Activated CD8-positive, alpha-beta memory T cell treated with anti-CD3 and anti-CD28 coated beads for 4 hours (primary cell): ENCODE results near the gene ASB8.
"Not testable (repeated sequence)": the region's sequence is repeated elsewhere in the genome, so short reads cannot be mapped to it uniquely, and the experiment has no call there.

Experiments used
- DNase-seq, 2 donors: peaks; one replicate each; pipeline ENCODE4 v3.0.0-alpha.2; 2020; ENCODE audit warnings: low read depth in 2 of 2

ASB8 gene

DNA sequence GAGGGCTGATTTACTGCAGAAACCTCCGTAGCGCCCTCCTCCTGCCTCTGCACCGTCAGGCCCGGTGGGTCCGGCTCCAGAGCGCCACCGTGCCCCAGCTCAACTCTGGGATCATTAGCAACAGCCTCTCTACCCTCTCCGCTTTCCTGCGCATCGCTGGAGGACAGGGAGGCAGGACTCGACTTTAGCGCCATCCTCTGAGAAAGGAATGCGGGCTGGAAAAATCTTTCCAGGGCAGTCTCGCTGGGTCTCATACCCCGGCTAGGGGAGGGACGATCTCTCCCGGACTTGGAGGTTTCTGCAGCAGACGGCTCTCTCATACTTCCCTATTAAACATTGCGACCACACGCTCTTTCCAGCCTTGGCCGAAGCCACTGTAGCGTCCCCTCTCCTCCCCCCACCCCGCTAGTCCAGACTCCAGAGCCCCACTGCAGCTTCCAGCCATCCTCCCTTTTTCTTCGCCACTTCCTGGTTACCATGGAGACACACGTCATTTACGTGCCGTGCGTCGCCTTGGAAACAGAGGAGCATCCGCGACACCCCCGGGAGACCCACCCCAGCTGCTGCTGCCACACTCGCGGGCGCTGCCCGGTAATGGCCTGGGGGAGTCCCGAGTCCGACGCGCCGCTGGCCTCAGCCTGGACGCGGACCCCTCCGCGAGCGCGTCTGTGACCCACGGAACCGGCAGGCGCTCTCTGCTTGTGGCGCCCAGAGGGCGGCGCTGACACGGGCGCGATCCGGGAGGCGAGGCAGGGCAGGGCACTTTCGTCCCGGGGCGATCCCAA lies 26.0 kb upstream of the ASB8 start, which contains the start of gene CCDC184:
CCDC184 (plus strand) TSS at position 554 of the 785 bp plus-strand sequence. CDS start 479 bp downstream, outside the sequence.
- DNase-seq = peak; percentile 43 to 58

DNA sequence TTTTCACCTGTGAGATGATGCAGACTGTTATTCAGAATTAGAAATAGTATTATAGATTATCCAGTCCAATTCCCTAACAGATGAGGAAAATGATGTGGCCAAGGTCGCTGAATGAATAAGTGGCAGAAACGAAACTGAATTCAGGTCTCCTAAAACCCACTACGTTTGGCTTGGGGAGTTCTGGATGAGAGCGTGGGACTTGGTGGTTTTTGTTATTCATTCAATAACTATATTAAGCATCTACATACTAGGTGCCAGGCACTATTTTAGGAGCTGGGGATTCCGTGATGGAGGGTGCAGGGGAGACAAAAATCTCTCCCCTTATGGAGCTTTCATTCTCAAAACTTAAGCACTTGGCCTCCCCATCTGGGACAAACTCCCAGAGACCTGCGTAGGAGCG lies 25.3 kb upstream of the ASB8 start:
- DNase-seq = no peak

DNA sequence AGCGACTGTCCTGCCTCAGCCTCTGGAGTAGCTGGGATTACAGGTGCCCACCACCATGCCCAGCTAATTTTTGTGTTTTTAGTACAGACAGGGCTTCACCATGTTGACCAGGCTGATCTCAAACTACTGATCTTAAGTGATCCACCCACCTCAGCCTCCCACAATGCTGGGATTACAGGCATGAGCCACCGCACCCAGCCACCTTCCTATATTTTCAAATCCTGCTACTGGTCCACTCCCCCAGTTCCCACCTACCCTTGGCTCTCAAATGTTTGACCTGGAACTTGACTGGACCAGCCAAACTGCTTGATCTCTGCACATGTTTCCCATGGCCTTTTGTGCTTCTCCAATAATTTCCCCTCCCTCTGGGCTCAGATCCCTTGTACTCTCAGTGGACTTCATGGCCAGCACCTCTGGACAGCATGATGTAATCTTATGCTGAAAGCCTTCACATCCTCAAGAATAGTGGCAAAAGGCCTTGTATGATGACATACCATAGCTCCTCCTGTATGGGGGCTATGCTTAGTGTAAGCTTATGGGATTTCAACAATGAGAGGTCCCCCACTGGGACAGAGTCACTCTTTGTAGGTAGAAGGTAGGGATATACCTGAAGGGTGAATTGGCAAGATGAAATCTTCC lies 23.7 kb upstream of the ASB8 start:
- DNase-seq = no peak

DNA sequence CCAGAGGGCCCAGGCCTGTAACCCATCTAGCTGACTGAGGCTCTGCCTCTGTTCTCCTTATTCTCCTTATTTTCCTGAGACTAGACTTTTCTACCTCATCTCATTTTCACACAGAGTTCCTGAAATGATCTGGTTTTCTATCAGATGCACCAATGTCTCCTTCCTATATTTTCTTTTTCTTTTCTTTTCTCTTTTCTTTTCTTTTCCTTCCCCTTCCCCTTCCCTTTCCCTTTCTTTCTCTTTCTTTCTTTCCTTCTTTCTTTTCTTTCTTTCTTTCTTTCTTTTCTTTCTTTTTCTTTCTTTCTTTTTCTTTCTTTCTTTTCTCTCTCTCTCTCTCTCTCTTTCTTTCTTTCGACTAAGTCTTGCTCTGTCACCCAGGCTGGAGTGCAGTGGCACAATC lies 23.1 kb upstream of the ASB8 start:
- no peak for DNase-seq

GRCh38 chr12:48179466-48179865 lies 22.2 kb upstream of the ASB8 start:
- no peak for DNase-seq

DNA sequence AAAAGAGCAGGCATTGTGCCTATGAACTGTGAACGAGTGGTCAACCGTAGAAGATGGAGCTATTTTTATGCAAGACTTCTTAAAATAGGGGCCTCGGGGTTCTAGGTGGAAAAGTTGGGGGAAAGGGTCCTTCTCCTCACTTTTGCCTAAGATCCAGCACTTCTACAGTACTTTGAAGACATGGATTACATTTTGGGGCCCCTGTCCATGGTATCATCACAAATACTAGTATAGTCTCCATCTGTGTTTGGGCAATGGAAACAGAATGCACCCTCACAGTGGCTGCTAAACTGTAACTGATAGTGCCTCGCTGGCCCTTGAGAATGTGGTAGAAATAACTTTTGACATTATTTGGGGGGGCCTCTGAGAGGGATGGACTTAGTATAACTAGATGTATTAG lies 20.7 kb upstream of the ASB8 start:
- DNase-seq = no peak

DNA sequence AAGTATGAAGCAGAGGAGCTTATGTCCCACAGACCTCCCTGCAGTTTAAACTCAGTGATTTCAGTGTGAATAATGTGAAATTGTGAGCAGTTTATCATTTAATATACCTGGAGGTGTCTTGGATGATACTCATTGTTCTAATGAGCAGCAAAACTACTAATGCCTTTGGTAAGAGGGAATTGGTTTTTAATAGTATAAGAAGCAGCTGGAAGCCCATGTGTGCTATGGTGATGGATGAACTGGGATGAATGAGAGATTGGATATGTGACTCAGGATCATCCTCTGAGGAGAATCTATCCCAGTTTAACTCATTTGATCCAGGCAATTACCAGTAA lies 19.1 kb upstream of the ASB8 start:
- no peak for DNase-seq

DNA sequence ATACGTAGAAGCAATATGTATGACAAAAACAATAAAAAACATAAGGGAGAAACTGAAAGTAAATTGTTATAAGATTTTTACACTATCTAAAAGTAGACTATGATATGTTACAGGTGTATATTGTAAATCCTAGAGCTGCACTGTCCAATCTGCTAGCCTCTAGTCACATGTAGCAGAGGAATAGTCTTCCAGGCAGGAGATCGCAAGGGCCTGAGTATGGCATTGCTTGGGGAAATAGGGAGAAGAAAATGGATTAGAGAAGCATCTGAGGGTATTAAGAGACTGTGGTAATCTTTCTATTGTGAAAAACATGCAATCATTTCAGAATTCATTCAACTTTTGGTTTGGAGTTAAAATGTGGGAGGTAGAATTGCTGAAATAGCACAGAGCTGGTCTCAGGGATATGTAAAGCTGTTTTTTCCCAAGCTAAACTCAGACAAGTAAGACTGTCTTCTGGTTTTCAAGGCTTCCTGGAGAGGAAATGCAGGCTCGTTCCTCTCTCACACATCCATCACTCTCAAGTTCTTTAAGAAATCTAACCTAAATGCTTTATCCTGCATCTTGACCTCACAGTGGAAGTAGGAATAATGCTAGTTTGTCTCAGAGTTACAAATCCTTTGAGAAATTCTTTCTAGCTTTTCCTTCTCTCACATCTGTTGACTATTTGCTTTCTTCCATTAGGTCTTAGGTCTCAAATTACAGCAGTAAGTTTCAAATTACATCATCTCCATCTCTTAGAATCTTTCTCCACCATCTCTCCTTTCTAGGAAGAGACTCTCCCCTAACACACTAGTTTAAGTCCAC lies 18.5 kb upstream of the ASB8 start:
- no peak for DNase-seq

GRCh38 chr12:48169011-48169410 lies 11.7 kb upstream of the ASB8 start:
- DNase-seq = no peak

DNA sequence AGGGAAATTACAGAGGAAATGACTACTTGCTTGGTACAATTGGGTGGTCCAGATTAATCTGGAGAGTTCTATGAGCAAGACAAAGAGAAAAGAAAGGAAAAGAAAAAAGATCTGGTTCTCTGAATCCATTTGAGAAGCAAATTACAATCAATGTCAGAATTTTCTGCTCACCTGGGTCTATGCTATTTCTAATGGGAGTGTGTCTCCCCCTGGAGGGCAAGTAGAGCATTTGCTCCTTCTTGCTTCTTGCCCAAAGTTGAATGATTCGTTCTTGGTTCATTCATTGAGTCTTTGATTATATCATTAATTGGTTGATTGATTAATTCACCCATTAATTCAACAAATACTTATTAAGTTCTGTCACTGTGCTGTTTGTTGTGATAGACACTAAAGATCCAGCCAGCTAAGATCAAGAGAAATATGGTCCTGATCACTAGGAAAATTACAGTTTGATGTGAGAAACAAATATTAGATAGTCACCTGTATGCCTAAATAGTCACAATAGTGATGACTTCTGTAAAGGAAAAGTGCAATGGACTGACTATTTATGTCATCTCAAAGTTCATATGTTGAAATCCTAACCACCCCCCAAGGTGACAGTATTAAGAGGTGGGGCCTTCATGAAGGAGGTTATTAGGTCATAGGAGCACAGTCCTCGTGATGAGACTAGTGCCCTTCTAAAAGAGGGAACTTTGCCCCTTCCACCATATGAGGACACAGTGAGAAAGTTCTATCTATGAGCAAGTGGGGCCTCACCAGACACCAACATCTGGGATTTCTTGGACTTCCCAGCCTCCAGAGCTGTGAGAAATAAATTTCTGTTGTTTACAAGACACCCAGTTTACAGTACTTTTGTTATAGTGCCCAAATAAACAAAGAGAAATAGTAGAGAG lies 8.0 kb upstream of the ASB8 start:
- DNase-seq = no peak

- no peak for DNase-seq
These were observed 7.1 kb upstream of the ASB8 start for GRCh38 chr12:48164451-48164850.

GRCh38 chr12:48163150-48163747 lies 5.9 kb upstream of the ASB8 start:
- no peak for DNase-seq

GRCh38 chr12:48160807-48161206 lies 3.5 kb upstream of the ASB8 start:
- DNase-seq = no peak

- DNase-seq = no peak
These were observed 2.7 kb upstream of the ASB8 start for GRCh38 chr12:48160046-48160445.

DNA sequence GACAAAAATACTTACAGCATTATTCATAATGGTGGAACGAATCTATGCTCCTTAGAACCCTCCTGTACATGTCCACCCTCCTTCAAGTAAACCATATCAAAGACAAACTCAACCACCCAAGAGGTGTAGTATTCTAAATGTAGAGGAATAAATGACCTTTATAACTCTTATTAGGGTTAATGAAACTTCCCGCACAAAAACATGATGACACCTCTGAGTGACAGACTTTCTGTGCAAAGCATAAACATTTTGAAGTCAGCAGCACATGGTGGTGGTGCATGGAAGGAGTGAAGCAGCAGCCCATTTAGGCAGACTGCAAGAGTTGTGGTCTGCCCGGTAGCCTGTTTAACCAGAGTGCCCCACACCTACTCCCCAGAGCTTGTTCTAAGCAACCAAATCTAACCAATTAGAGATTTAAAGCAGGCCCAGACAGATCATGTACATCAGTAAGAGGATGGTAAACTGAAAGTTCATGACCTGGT lies 615 bp upstream of the ASB8 start:
- DNase-seq = no peak

DNA sequence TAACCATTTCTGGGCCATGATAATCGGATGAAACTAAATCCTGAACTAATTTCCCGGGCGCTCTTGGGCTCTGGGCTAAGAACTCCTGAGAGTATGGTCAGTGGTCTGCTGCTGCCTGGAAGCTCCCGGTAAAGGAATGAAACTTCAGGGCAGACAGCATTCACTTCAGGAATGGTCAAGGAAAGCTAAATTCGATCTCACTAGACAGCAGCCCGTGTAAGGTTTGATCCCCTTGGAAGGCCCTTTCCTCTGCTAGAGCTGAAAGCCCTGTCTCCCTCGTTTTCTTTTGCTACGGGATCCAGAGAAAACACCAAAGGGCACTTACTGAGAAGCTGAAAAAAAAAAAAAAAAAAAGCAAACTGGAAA lies 680 bp downstream of the ASB8 start:
- DNase-seq = no peak

GRCh38 chr12:48155786-48156185 lies 1.5 kb downstream of the ASB8 start:
- DNase-seq = not testable (repeated sequence)

DNA sequence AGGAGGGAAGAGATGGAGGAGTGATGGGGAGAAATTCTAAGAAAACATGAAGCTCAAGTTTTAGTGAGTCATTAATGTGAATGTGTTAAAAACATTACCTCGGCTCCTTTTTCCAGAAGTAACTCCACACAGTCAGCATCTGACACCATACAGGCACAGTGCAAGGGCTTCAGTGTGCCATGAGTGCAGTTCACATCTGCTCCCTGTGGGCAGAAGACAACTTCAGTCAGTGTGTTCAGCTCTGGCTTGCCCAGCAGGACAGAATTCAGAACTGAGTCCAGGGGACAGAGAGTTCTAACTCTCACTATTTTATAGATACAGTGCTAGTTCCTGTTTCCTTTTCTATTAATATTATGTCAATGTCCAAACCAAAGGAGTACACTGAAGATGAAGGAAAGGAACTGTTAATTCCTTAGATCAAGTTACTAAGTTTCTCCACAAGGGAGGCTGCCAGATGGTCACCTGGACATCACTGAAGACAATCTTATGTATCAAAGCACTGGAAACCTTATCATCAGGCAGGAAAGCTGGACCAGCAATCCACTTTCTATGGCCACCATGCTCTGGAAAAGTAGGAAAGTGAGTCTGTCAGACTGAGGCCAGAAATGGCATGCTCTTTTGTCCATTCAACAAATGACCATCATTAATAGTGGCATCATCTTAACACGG lies 6.1 kb downstream of the ASB8 start:
- DNase-seq = no peak

GRCh38 chr12:48145981-48146380 lies 11.3 kb downstream of the ASB8 start:
- no peak for DNase-seq

DNA sequence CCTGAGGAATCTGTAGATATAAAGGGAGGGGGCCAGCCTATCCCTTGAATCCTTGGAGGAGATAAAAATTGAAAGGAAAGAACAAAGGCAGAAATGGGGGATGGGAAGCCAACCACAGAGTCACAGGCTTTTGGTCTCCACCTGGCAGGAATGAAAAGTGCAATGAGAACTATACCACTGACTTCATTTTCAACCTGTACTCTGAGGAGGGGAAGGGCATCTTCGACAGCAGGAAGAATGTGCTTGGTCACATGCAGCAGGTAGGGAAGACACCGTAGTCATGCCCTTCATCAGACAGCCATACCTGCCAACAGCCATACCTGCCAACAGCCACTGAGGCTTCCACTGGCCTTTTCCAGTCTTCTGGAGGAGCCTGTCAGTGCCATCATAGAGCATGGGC lies 13.4 kb downstream of the ASB8 start:
- DNase-seq = no peak
